Upper lobe of left lung (tissue), 4 donors: Measurements from ENCODE around the gene ANKAR.

Experiments used
- EP300 ChIP-seq, 4 donors: sonication (generic); formaldehyde crosslinking; IDR thresholded peaks; one replicate each; pipeline ENCODE4 v1.5.1; 2017; ENCODE audit warnings: antibody characterized with exemption in 4 of 4, control low read depth in 2 of 4
- POLR2A ChIP-seq, 4 donors: fragments of 450-650 bp; IDR thresholded peaks; one replicate each; pipeline ENCODE4 v1.5.1; 2016 to 2017; ENCODE audit warnings: antibody characterized with exemption in 4 of 4, mild to moderate bottlenecking in 2 of 4
- POLR2AphosphoS5 ChIP-seq, 2 donors: sonication (generic); formaldehyde crosslinking; IDR thresholded peaks; one replicate each; pipeline ENCODE4 v1.5.1; 2017; ENCODE audit warnings: antibody characterized with exemption in 2 of 2
- TF ChIP-seq, protein P1 (sequence below), 6 experiments: fragments of 450-650 bp in 4 of 6; fragments of 200-600 bp in 2 of 6; sonication (generic) in 2 of 6; IDR thresholded peaks; one replicate each; pipeline ENCODE4 v1.5.1; 2016 to 2019; ENCODE audit warnings: antibody characterized with exemption in 6 of 6

DNA sequence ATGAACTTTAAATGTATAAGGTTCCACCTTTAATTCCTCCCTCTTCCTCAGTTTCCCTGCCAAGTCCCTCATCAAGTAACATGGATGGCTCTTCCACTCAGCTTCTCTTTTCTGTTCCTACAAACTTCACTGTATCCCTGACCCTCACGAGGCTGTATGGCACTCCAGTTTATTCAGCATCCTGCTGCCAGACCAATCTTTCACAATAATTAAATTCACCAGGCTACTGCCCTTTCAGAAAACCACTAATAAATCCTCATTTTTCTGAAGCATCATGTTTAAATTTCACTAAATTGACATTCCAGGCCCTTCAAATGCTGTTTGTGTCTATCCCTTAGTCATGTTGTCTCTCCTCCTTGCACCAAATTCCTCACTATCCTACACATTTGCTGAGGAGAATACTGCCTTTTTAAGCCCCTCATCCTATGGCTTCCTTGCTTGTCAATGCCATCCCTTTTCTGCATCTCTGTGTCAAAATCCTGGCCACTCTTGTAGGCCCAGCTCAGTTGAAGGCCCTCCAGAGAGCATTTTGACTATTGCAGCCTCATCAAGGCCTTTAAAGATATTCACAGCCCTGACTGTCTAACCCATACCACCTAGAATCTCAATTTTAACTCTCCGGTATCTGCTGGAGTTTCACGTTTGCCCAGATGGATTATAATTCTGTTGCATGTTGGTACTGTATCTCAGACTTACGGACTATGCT, 36.0 kb upstream of the ANKAR start:
- TF ChIP-seq, protein P1, sequence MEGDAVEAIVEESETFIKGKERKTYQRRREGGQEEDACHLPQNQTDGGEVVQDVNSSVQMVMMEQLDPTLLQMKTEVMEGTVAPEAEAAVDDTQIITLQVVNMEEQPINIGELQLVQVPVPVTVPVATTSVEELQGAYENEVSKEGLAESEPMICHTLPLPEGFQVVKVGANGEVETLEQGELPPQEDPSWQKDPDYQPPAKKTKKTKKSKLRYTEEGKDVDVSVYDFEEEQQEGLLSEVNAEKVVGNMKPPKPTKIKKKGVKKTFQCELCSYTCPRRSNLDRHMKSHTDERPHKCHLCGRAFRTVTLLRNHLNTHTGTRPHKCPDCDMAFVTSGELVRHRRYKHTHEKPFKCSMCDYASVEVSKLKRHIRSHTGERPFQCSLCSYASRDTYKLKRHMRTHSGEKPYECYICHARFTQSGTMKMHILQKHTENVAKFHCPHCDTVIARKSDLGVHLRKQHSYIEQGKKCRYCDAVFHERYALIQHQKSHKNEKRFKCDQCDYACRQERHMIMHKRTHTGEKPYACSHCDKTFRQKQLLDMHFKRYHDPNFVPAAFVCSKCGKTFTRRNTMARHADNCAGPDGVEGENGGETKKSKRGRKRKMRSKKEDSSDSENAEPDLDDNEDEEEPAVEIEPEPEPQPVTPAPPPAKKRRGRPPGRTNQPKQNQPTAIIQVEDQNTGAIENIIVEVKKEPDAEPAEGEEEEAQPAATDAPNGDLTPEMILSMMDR (IDR thresholded peaks at IDR 0.05) = no peak
- no peak for TF ChIP-seq EP300 (IDR thresholded peaks at IDR 0.05)
- no peak for TF ChIP-seq POLR2AphosphoS5 (IDR thresholded peaks at IDR 0.05)
- TF ChIP-seq POLR2A (IDR thresholded peaks at IDR 0.05) = no peak
